ENCODE measurements around the gene PTPRJ. TPM values are rescaled to one million over a fixed set of nuclear protein-coding genes. Genes with fewer than 3 reads are reported as not detected.

PTPRJ gene
- polyA plus RNA-seq, 3 donors = 10.0 to 36.4 (median 14.6) TPM

DNA sequence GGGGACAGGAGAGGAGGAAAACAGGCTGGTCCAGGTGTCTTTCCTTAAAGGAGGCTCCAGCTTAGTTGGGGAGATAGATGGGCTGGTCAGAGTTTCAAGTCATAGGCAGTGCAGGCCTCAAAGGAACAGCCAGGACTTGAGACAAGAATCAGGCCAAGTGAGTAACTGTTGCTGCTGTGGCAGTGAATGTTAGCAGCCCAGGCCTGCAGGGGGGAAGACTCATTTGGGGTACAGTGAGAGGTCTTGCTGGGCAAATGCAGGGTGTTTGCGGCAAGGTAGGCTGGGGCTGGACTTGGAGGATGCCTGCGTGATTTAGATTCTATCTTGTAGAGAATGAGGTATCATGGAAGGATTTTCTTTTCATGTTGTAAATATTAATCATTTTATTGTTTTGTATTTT is 24.1 kb downstream of the PTPRJ start:
- TF ChIP-seq, protein P1, sequence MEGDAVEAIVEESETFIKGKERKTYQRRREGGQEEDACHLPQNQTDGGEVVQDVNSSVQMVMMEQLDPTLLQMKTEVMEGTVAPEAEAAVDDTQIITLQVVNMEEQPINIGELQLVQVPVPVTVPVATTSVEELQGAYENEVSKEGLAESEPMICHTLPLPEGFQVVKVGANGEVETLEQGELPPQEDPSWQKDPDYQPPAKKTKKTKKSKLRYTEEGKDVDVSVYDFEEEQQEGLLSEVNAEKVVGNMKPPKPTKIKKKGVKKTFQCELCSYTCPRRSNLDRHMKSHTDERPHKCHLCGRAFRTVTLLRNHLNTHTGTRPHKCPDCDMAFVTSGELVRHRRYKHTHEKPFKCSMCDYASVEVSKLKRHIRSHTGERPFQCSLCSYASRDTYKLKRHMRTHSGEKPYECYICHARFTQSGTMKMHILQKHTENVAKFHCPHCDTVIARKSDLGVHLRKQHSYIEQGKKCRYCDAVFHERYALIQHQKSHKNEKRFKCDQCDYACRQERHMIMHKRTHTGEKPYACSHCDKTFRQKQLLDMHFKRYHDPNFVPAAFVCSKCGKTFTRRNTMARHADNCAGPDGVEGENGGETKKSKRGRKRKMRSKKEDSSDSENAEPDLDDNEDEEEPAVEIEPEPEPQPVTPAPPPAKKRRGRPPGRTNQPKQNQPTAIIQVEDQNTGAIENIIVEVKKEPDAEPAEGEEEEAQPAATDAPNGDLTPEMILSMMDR (IDR thresholded peaks at IDR 0.05) = no peak
- H2AFZ ChIP-seq (ENCODE audit: insufficient read depth, low read depth, low read length, poor library complexity, severe bottlenecking) = no peak overlapping the region
- H3K27ac Mint-ChIP-seq = peak overlapping the region; percentile 96 to 99 (median 97)
- H3K36me3 ChIP-seq (replicated peaks in 1 of 2; ENCODE audit: control insufficient read depth in 1 of 2, insufficient read depth in 2 of 2, low read length in 2 of 2) = no peaks in the 10 kb centered on the region
- WGBS (ENCODE audit: insufficient coverage) = 100% methylated on average over 1 of the region's 2 CpGs
- peak overlapping the region; percentile 54 for H3K4me2 ChIP-seq (replicated peaks; ENCODE audit: extremely low read depth, low read length, poor library complexity, severe bottlenecking)
- H3K4me3 Mint-ChIP-seq = peak overlapping the region; percentile 60 to 67
- H3K27ac ChIP-seq (ENCODE audit: low read depth in 1 of 2, low read length in 2 of 2) = peak overlapping the region; percentile 56 to 95
- H3K4me1 Mint-ChIP-seq = peaks cover 75% of the 10 kb centered on the region
- no peaks in the 10 kb centered on the region for H3K9me3 ChIP-seq (replicated peaks in 1 of 2; ENCODE audit: control insufficient read depth in 1 of 2, insufficient read depth in 1 of 2, low read length in 2 of 2)
- no peak overlapping the region for H3K9ac ChIP-seq (ENCODE audit: insufficient read depth, low read length, poor library complexity, severe bottlenecking)
- DNase-seq = no peak
- H3K79me2 ChIP-seq (ENCODE audit: insufficient read depth, low read length) = peaks cover 99% of the 10 kb centered on the region
- H3K36me3 Mint-ChIP-seq = peaks cover 14 to 17% of the 10 kb centered on the region in 2 donors
- H3K9me3 Mint-ChIP-seq = peaks cover 0 to 2% (median 0%) of the 10 kb centered on the region in 7 donors
- H4K20me1 ChIP-seq (ENCODE audit: insufficient read depth, low read length) = peaks cover 89% of the 10 kb centered on the region
- intact Hi-C loops (cut with micrococcal nuclease) = no loop called here
- H3K4me1 ChIP-seq (ENCODE audit: control insufficient read depth in 1 of 2, insufficient read depth in 2 of 2, low read length in 2 of 2) = peaks cover 78 to 82% of the 10 kb centered on the region in 2 donors
- H3K27me3 ChIP-seq (ENCODE audit: control insufficient read depth in 2 of 2, insufficient read depth in 2 of 2, low read length in 2 of 2) = no peaks in the 10 kb centered on the region
- peaks cover 0 to 2% (median 0%) of the 10 kb centered on the region in 3 donors for H3K27me3 Mint-ChIP-seq (ENCODE audit: low read depth in 3 of 3)
- H3K4me3 ChIP-seq (replicated peaks in 1 of 3; ENCODE audit: low read depth in 2 of 3, low read length in 3 of 3) = peak overlapping the region in 1 of 3 experiments; percentile 24

GRCh38 chr11:48005136-48005535 is 24.8 kb downstream of the PTPRJ start:
- peaks cover 0 to 2% (median 0%) of the 10 kb centered on the region in 7 donors for H3K9me3 Mint-ChIP-seq
- WGBS (ENCODE audit: insufficient coverage) = no CpG with 5 or more reads among the region's 4 CpGs
- H3K27me3 ChIP-seq (ENCODE audit: control insufficient read depth in 2 of 2, insufficient read depth in 2 of 2, low read length in 2 of 2) = no peaks in the 10 kb centered on the region
- H3K27ac Mint-ChIP-seq = peak overlapping the region; percentile 96 to 99 (median 97)
- H4K20me1 ChIP-seq (ENCODE audit: insufficient read depth, low read length) = peaks cover 87% of the 10 kb centered on the region
- peak overlapping the region in 1 of 3 experiments; percentile 24 for H3K4me3 ChIP-seq (replicated peaks in 1 of 3; ENCODE audit: low read depth in 2 of 3, low read length in 3 of 3)
- H2AFZ ChIP-seq (ENCODE audit: insufficient read depth, low read depth, low read length, poor library complexity, severe bottlenecking) = no peak overlapping the region
- peak overlapping the region; percentile 56 to 95 for H3K27ac ChIP-seq (ENCODE audit: low read depth in 1 of 2, low read length in 2 of 2)
- intact Hi-C loops (cut with micrococcal nuclease) = no loop called here
- H3K9me3 ChIP-seq (replicated peaks in 1 of 2; ENCODE audit: control insufficient read depth in 1 of 2, insufficient read depth in 1 of 2, low read length in 2 of 2) = no peaks in the 10 kb centered on the region
- H3K79me2 ChIP-seq (ENCODE audit: insufficient read depth, low read length) = peaks cover 99% of the 10 kb centered on the region
- peak overlapping the region; percentile 37 to 43 for H3K4me3 Mint-ChIP-seq
- H3K27me3 Mint-ChIP-seq (ENCODE audit: low read depth in 3 of 3) = peaks cover 0 to 2% (median 0%) of the 10 kb centered on the region in 3 donors
- peaks cover 82 to 85% of the 10 kb centered on the region in 2 donors for H3K4me1 ChIP-seq (ENCODE audit: control insufficient read depth in 1 of 2, insufficient read depth in 2 of 2, low read length in 2 of 2)
- TF ChIP-seq, protein P1 (IDR thresholded peaks at IDR 0.05) = no peak
- H3K4me1 Mint-ChIP-seq = peaks cover 78% of the 10 kb centered on the region
- H3K36me3 Mint-ChIP-seq = peaks cover 13 to 16% of the 10 kb centered on the region in 2 donors
- H3K4me2 ChIP-seq (replicated peaks; ENCODE audit: extremely low read depth, low read length, poor library complexity, severe bottlenecking) = peak overlapping the region; percentile 54
- H3K36me3 ChIP-seq (replicated peaks in 1 of 2; ENCODE audit: control insufficient read depth in 1 of 2, insufficient read depth in 2 of 2, low read length in 2 of 2) = no peaks in the 10 kb centered on the region
- no peak overlapping the region for H3K9ac ChIP-seq (ENCODE audit: insufficient read depth, low read length, poor library complexity, severe bottlenecking)
- peak in 2 of 3 donors; percentile 70 to 78 for DNase-seq
